ENCODE data around the gene PTPRM. TPM values are rescaled to one million over a fixed set of nuclear protein-coding genes. Genes with fewer than 3 reads are reported as not detected.
"Not testable (repeated sequence)": the region's sequence is repeated elsewhere in the genome, so short reads cannot be mapped to it uniquely, and the experiment has no call there.

Gene PTPRM
- total RNA-seq, 1 donor from 2014 or later = 133 TPM

- no peak for DNase-seq (ENCODE audit: low spot score)
These were observed 360.0 kb downstream of the PTPRM start for GRCh38 chr18:7927119-7927518.

DNA sequence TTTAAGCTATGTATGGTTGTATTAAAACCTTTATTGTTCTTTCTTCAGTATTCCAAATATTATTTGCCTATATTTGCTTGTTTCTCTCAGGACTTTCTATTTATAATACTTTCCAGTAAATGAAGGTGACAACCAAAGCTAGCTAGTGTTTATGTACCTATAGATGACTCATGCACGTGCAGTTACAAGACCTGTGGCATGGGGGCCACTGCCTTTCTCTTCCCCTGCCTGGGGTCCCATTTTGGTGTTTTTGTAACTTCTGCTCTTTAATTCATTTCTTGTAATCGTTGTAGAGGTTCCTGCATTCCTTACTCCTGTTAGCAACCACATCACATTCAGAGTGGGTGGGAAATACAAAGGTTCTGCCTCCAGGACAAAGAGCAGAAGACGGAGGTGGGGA, 364.6 kb downstream of the PTPRM start:
- no peak for DNase-seq (ENCODE audit: low spot score)

- DNase-seq (ENCODE audit: low spot score) = no peak
These were observed 370.2 kb downstream of the PTPRM start for GRCh38 chr18:7937268-7937667.

DNA sequence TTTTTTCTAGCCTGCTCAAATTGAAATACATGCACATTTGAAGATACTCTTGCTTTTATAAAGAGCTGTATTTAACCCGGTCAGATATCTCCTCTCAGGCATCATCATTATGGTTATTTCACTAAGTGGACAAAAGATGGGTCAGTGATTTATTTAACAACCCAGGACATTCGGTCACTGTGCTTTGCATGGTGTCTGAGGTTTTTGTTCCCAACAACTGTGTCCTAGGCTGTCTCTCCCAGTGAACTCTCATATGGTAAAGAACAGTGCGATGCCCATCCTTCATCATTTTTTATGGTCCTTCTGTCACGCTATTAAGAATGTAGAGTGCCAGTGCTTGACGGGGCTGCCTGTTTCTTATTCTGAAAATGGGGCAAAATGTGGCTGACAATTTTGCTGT, 372.4 kb downstream of the PTPRM start:
- DNase-seq (ENCODE audit: low spot score) = no peak

GRCh38 chr18:7940379-7940778, 373.3 kb downstream of the PTPRM start:
- DNase-seq (ENCODE audit: low spot score) = no peak

DNA sequence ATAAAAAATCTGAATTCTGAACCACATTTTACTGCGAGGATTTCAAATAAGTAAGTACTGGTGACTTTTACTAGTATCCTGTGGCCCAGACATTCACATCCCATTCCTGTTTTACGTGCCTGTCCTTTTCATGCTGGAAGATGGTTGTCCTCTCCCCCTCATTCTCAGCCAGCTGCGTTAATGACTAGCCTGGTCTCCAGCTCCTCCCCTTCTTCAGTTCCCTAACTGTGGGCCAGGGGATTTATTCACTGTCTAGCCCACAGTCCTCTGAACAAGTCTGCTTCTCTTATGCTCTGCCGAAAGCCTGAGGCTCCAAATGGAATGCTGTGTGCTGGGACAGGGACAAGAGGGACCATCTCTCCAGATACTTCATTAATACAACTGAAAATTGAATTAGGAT, 373.9 kb downstream of the PTPRM start:
- no peak for DNase-seq (ENCODE audit: low spot score)

GRCh38 chr18:7941533-7941932, 374.4 kb downstream of the PTPRM start:
- no peak for DNase-seq (ENCODE audit: low spot score)

DNA sequence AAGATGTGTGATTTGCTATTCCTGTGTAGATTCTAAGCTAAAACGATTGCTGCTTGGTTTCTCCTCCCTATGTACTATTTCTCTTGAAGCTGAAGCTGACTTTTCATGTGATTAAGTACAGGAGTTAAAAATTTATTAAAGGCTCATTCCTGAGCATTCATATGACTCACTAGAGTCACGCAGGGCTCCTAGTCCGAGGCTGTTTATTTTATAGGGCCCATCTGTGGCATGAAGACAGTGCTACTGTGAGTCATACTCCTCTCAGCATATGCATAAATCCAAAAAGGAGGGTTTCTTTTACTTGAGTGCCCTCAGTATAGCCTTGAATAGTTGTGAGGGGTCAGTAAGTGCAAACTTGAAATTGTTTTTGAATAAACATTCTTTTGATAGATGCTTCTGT, 378.8 kb downstream of the PTPRM start:
- DNase-seq (ENCODE audit: low spot score) = no peak

GRCh38 chr18:7946734-7947377, 379.7 kb downstream of the PTPRM start:
- no peak for DNase-seq (ENCODE audit: low spot score)

GRCh38 chr18:7950380-7951136, 383.4 kb downstream of the PTPRM start:
- DNase-seq (ENCODE audit: low spot score) = no peak

GRCh38 chr18:7953095-7953958, 386.2 kb downstream of the PTPRM start:
- no peak for DNase-seq (ENCODE audit: low spot score)

DNA sequence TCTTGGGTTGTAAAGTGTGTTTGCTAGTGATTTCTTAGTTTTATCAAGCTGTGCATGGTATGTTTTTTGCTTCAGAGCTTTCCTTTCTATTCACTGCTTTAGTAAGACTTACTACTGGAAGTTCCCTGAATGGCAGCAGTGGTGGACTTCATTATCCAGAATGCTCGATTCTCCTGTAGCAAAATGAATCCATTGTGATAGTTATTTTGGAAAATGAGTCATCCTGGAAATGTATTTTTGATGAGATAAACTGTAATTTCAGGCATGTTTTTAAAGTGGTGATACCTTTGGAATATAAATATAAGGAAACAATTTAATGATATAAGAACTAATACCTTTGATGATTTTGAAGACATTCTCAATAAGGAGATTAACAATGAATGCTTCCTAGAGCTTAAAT, 387.1 kb downstream of the PTPRM start:
- DNase-seq (ENCODE audit: low spot score) = no peak

DNA sequence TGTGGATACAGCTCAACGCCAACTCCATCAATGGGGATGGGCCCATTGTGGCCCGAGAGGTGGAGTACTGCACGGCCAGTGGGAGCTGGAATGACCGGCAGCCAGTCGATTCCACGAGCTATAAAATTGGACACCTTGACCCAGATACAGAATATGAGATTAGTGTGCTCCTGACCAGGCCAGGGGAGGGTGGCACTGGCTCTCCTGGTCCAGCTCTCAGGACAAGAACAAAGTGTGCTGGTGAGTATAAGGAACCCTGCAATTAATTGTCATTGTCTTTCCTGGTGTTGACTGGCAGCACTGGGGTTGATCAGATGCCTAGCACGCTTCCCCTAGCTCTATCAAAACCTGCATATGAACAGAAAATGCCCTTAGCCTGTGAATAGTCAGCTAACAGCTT, 388.1 kb downstream of the PTPRM start:
- no peak for DNase-seq (ENCODE audit: low spot score)

DNA sequence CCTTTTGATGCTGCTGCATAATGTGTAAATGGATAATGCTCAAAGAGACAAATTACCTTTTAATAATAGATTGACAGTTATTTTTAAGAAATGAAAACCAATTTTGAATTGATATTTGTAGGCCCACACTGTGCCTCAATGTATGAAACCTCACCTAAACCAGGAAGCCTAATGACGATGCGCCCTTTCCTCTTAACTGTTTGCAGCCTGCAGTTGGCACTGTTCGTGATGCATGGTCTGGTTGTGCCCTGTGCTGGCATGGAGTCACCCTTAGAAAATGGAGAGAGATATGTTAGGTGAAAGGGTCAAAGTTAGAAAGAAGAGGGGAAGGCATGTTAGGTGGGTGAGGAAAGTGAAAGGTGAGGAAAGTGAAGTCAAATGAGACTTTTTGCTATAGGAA, 390.2 kb downstream of the PTPRM start:
- no peak for DNase-seq (ENCODE audit: low spot score)

DNA sequence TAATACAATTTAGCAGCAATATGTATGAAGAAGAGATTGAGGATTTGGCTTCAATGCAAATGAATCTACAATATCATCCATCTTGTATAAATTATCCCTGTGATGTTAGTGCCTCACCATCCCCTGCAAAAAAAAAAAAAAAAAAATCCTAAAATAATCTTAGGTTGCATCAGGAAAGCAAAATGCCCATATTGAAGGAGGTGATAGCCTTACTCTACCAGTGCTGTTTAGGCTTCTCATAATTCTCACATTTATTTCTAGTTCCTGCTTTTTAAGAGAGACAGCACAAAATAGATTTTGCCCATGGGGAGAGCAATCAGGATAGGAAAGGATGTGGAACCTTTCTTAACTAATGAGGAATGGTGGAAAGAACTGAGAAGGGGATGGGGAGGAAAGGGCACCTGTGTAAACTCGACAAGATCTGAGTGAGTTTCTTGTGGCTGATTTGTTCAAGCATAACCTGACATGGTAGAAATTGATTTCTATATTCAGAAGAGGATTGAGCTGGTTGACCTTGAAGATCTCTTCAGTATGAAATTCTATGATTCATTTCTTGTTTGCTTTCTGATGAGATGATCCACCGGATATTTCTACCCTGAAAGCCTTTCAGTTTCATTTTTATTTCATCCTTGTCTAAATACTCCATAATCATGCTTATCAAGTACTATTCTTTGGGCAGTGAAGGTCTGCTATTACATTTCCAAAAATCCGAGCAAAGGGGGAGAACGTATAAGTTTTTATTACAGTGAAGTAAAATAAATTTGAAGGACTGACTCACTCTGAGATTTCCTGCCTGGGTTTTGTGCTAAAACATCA, 391.2 kb downstream of the PTPRM start:
- DNase-seq (ENCODE audit: low spot score) = no peak

GRCh38 chr18:7958897-7959146, 391.7 kb downstream of the PTPRM start:
- DNase-seq (ENCODE audit: low spot score) = no peak

DNA sequence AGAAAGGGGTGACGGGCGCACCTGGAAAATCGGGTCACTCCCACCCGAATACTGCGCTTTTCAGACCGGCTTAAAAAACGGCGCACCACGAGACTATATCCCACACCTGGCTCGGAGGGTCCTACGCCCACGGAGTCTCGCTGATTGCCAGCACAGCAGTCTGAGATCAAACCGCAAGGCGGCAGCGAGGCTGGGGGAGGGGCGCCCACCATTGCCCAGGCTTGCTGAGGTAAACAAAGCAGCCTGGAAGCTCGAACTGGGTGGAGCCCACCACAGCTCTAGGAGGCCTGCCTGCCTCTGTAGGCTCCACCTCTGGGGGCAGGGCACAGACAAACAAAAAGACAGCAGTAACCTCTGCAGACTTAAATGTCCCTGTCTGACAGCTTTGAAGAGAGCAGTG, 399.6 kb downstream of the PTPRM start:
- DNase-seq (ENCODE audit: low spot score) = not testable (repeated sequence)

- no peak for DNase-seq (ENCODE audit: low spot score)
These were observed 407.2 kb downstream of the PTPRM start for GRCh38 chr18:7974200-7974874.

- DNase-seq (ENCODE audit: low spot score) = no peak
These were observed 410.8 kb downstream of the PTPRM start for GRCh38 chr18:7977897-7978296.

- DNase-seq (ENCODE audit: low spot score) = no peak
These were observed 411.7 kb downstream of the PTPRM start for GRCh38 chr18:7978834-7979233.

- DNase-seq (ENCODE audit: low spot score) = no peak
These were observed 412.6 kb downstream of the PTPRM start for GRCh38 chr18:7979714-7980113.
